Measurements from ENCODE around the gene ZNF277.

The ZNF277 gene

GRCh38 chr7:112254156-112254555 is 47.7 kb downstream of the ZNF277 start:
- DNase-seq (ENCODE audit: low read depth) = no peak

GRCh38 chr7:112254709-112255387 is 48.4 kb downstream of the ZNF277 start:
- DNase-seq (ENCODE audit: low read depth) = no peak

GRCh38 chr7:112255388-112255720 is 48.9 kb downstream of the ZNF277 start:
- DNase-seq (ENCODE audit: low read depth) = no peak

GRCh38 chr7:112257073-112257472 is 50.6 kb downstream of the ZNF277 start:
- DNase-seq (ENCODE audit: low read depth) = no peak

- DNase-seq (ENCODE audit: low read depth) = no peak
Measured at GRCh38 chr7:112260911-112261310, 54.4 kb downstream of the ZNF277 start.

GRCh38 chr7:112262036-112262435 is 55.5 kb downstream of the ZNF277 start:
- no peak for DNase-seq (ENCODE audit: low read depth)

GRCh38 chr7:112262855-112263487 is 56.5 kb downstream of the ZNF277 start:
- no peak for DNase-seq (ENCODE audit: low read depth)

- no peak for DNase-seq (ENCODE audit: low read depth)
Measured at GRCh38 chr7:112263519-112263918, 57.0 kb downstream of the ZNF277 start.

GRCh38 chr7:112266141-112266540 is 59.6 kb downstream of the ZNF277 start:
- no peak for DNase-seq (ENCODE audit: low read depth)

GRCh38 chr7:112266595-112267270 is 60.2 kb downstream of the ZNF277 start:
- no peak for DNase-seq (ENCODE audit: low read depth)

- DNase-seq (ENCODE audit: low read depth) = no peak
Measured at GRCh38 chr7:112267944-112268691, 61.6 kb downstream of the ZNF277 start.

- no peak for DNase-seq (ENCODE audit: low read depth)
Measured at GRCh38 chr7:112271162-112271561, 64.7 kb downstream of the ZNF277 start.

GRCh38 chr7:112272921-112273561 is 66.5 kb downstream of the ZNF277 start:
- DNase-seq (ENCODE audit: low read depth) = no peak

- no peak for DNase-seq (ENCODE audit: low read depth)
Measured at GRCh38 chr7:112279042-112279441, 72.5 kb downstream of the ZNF277 start.

- no peak for DNase-seq (ENCODE audit: low read depth)
Measured at GRCh38 chr7:112280267-112280666, 73.8 kb downstream of the ZNF277 start.

- DNase-seq (ENCODE audit: low read depth) = no peak
Measured at GRCh38 chr7:112282476-112283188, 76.1 kb downstream of the ZNF277 start.

- DNase-seq (ENCODE audit: low read depth) = no peak
Measured at GRCh38 chr7:112283382-112283910, 77.0 kb downstream of the ZNF277 start.

GRCh38 chr7:112286250-112287086 is 80.0 kb downstream of the ZNF277 start:
- DNase-seq (ENCODE audit: low read depth) = no peak

- no peak for DNase-seq (ENCODE audit: low read depth)
Measured at GRCh38 chr7:112288301-112288700, 81.8 kb downstream of the ZNF277 start.

- DNase-seq (ENCODE audit: low read depth) = no peak
Measured at GRCh38 chr7:112290065-112290464, 83.6 kb downstream of the ZNF277 start.

All from activated T-helper 1 cell treated with Interleukin-2 at 50 U/mL for 16 hours (primary cell).